Bronchial epithelial cell (primary cell): ENCODE measurements around the gene WDR7. TPM values are rescaled to one million over a fixed set of nuclear protein-coding genes. Genes with fewer than 3 reads are reported as not detected.

ENCODE experiments used
- DNase-seq: peaks from one replicate; pipeline ENCODE4 v3.0.0-alpha.2; 2010; ENCODE audit warnings: low read depth
- FAIRE-seq: peaks from 2 replicates; lab custom pipeline; 2011; peaks lifted over from hg19 to GRCh38; lab: Jason Lieb, UNC
- H3K27me3 ChIP-seq: 2 replicates; pipeline ENCODE4 v1.5.1; 2011; ENCODE audit warnings: low read length; ENCODE audit not compliant: control insufficient read depth, insufficient read depth
- H3K36me3 ChIP-seq: 2 replicates; pipeline ENCODE4 v1.5.1; 2011; ENCODE audit warnings: low read length; ENCODE audit not compliant: control insufficient read depth, insufficient read depth
- H3K4me3 ChIP-seq: 2 replicates; pipeline ENCODE4 v1.5.1; 2011; ENCODE audit warnings: mild to moderate bottlenecking, low read depth, low read length, control low read depth
- CTCF ChIP-seq: IDR thresholded peaks from 2 replicates; pipeline ENCODE4 v1.5.1; 2011; ENCODE audit warnings: mild to moderate bottlenecking, moderate library complexity, low read length, control low read depth, inconsistent platforms; ENCODE audit not compliant: insufficient read depth, severe bottlenecking
- total RNA-seq: library from RNA; depleted of rRNA; stranded (reverse); fragments of >200 nt; gene quantifications from 2 replicates; pipeline ENCODE4 v1.2.1, GENCODE V29; 2014

The WDR7 gene
- total RNA-seq, 1 donor from 2014 or later, result 14.5 TPM

GRCh38 chr18:57004366-57005121 is 353.4 kb downstream of the WDR7 start:
- FAIRE-seq, result no peak
- DNase-seq, result peak; percentile 88

GRCh38 chr18:57008001-57008686 is 357.0 kb downstream of the WDR7 start:
- H3K36me3 ChIP-seq, result no peaks in the 10 kb centered on the region
- FAIRE-seq (no peak), DNase-seq (no peak)
- no peak overlapping the region for H3K4me3 ChIP-seq
- TF ChIP-seq CTCF, result no peak
- H3K27me3 ChIP-seq, result no peaks in the 10 kb centered on the region

More at GRCh38 chr18:57004366-57005121, 353.4 kb downstream of the WDR7 start:
- Histone ChIP-seq H3K36me3 (no peaks in the 10 kb centered on the region), H3K27me3 (no peaks in the 10 kb centered on the region), H3K4me3 (no peak overlapping the region)
- no peak for TF ChIP-seq CTCF

- Histone ChIP-seq H3K36me3 (no peaks in the 10 kb centered on the region), H3K27me3 (no peaks in the 10 kb centered on the region), H3K4me3 (no peak overlapping the region)
- peak; percentile 7 for FAIRE-seq
- TF ChIP-seq CTCF, result no peak
- DNase-seq, result no peak
These were observed 358.7 kb downstream of the WDR7 start for GRCh38 chr18:57009844-57010243.

- DNase-seq, result no peak
- no peaks in the 10 kb centered on the region for H3K27me3 ChIP-seq
- no peak for TF ChIP-seq CTCF
- H3K36me3 ChIP-seq, result no peaks in the 10 kb centered on the region
- H3K4me3 ChIP-seq, result no peak overlapping the region
- peak; percentile 13 for FAIRE-seq
These were observed 363.7 kb downstream of the WDR7 start for GRCh38 chr18:57014772-57015413.

GRCh38 chr18:57015451-57015850 is 364.3 kb downstream of the WDR7 start:
- no peaks in the 10 kb centered on the region for H3K36me3 ChIP-seq
- DNase-seq (no peak), FAIRE-seq (no peak)
- H3K4me3 ChIP-seq, result no peak overlapping the region
- H3K27me3 ChIP-seq, result no peaks in the 10 kb centered on the region
- TF ChIP-seq CTCF, result no peak
